Mucosa of descending colon (tissue), 3 donors: ENCODE results near the gene CYBB. TPM values are rescaled to one million over a fixed set of nuclear protein-coding genes. Genes with fewer than 3 reads are reported as not detected.

ENCODE experiments used
- ATAC-seq: fragments of 200-7000 bp; cut with Tn5 transposase; one replicate; pipeline ENCODE4 v1.9.1; 2020; ENCODE audit warnings: mild to moderate bottlenecking, moderate library complexity
- DNase-seq, 3 donors: peaks; one replicate each; pipeline ENCODE4 v3.0.0-alpha.2; 2020
- H3K36me3 ChIP-seq: fragments of 200-600 bp; one replicate; pipeline ENCODE4 v1.8.0; 2021; ENCODE audit warnings: low read depth, mild to moderate bottlenecking
- H3K4me1 ChIP-seq: fragments of 200-600 bp; one replicate; pipeline ENCODE4 v1.8.0; 2021; ENCODE audit warnings: low read depth, mild to moderate bottlenecking
- H3K4me3 ChIP-seq: fragments of 200-600 bp; one replicate; pipeline ENCODE4 v1.8.0; 2021; ENCODE audit warnings: mild to moderate bottlenecking
- H3K9me3 ChIP-seq: fragments of 200-600 bp; one replicate; pipeline ENCODE4 v1.8.0; 2021; ENCODE audit warnings: mild to moderate bottlenecking
- CTCF ChIP-seq: fragments of 200-600 bp; IDR thresholded peaks from one replicate; pipeline ENCODE4 v1.8.0; 2022; ENCODE audit warnings: antibody characterized with exemption, mild to moderate bottlenecking
- intact Hi-C, 2 donors: fragments of 100-400 bp; cut with DNase I in 1 of 2; cut with micrococcal nuclease in 1 of 2; formaldehyde crosslinking; loops; one replicate each; pipeline versions ENCODE4 v1.11.0 to v1.11.1; 2022; cut with DNase I, micrococcal nuclease
- total RNA-seq, 3 donors: library from RNA; stranded (reverse); fragmentation: NEBNext Ultra II Directional in 2 of 3; extraction: Animal tissue kit (Norgen Biotek cat#: 25700) in 2 of 3; gene quantifications; one replicate each; pipeline versions ENCODE4 v1.2.1 to v1.2.4, GENCODE V29; 2021 to 2023
- donor health status: DM: no; HTN: no; CAD: no; lungs with moderate emphysema.
- donor health status: DM: no; HTN: no; CAD: no.
- donor health status: DM: no; HTN: yes; CAD: no.

CYBB gene
- total RNA-seq, 3 donors from 2014 or later = 9.7 to 35.4 (median 30.0) TPM

GRCh38 chrX:37846934-37847732, 67.3 kb downstream of the CYBB start, which contains the start of gene DYNLT3:
DYNLT3 (minus strand) TSS chrX:37847571; CDS start chrX:37847510, 61 bp downstream.
- TF ChIP-seq CTCF = no peak
- H3K36me3 ChIP-seq = no peaks in the 10 kb centered on the region
- H3K4me3 ChIP-seq = peak within 1 kb of the TSS; percentile 48
- no peaks in the 10 kb centered on the region for H3K4me1 ChIP-seq
- ATAC-seq (peak; percentile 100), DNase-seq (peak; percentile 87 to 92 (median 90))
- no peaks in the 10 kb centered on the region for H3K9me3 ChIP-seq
- intact Hi-C loops = no loop called here

DNA sequence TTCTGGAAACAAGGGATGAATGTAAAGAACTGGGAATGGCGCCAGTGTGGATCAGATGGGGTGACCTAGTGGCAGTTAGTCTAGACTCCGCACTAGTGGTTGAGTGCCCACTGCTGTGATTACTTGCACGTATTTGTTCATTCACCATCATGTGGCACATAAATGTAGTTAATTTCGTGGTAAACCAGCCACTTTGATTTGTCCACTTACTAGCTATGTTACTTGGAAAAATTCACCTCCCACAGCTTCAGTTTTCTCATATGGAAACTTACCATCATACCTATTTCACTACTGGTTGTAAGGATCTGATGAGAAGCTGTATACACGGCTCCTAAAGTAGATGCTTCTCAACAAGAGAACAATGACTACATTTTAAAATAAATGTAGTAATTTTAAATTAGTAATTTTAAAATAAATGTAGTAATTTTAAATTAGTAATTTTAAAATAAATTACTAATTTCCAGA, 67.9 kb downstream of the CYBB start:
- no peak for ATAC-seq
- no peak for TF ChIP-seq CTCF
- H3K36me3 ChIP-seq = no peaks in the 10 kb centered on the region
- no peaks in the 10 kb centered on the region for H3K4me1 ChIP-seq
- no peaks in the 10 kb centered on the region for H3K9me3 ChIP-seq
- H3K4me3 ChIP-seq = no peak overlapping the region
- no peak for DNase-seq
- intact Hi-C loops = no loop called here

GRCh38 chrX:37854148-37854547, 74.3 kb downstream of the CYBB start:
- DNase-seq (no peak), ATAC-seq (no peak)
- H3K36me3 ChIP-seq = no peaks in the 10 kb centered on the region
- H3K4me3 ChIP-seq = no peak overlapping the region
- H3K9me3 ChIP-seq = no peaks in the 10 kb centered on the region
- H3K4me1 ChIP-seq = no peaks in the 10 kb centered on the region
- TF ChIP-seq CTCF = no peak
- intact Hi-C loops = no loop called here

DNA sequence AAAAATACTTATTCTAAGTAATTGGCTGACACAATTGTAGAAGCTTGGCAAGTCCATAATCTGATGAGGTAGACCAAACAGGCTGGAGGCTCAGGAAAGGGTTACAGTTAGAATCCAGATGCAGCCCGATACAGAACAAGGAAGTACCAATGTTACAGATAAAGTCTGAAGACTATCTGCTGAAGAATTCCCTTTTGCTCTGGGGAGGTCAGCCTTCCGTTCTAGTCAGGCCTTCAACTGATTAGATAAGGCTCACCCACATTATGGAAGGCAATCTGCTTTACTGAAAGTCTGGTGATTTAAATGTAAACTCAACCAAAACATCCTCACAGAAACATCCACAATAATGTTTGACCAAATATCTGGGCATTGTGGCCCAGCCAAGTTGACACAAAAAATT, 74.9 kb downstream of the CYBB start:
- ATAC-seq = no peak
- intact Hi-C loops = no loop called here
- no peak for TF ChIP-seq CTCF
- Histone ChIP-seq H3K36me3 (no peaks in the 10 kb centered on the region), H3K9me3 (no peaks in the 10 kb centered on the region), H3K4me3 (no peak overlapping the region), H3K4me1 (no peaks in the 10 kb centered on the region)
- no peak for DNase-seq

DNA sequence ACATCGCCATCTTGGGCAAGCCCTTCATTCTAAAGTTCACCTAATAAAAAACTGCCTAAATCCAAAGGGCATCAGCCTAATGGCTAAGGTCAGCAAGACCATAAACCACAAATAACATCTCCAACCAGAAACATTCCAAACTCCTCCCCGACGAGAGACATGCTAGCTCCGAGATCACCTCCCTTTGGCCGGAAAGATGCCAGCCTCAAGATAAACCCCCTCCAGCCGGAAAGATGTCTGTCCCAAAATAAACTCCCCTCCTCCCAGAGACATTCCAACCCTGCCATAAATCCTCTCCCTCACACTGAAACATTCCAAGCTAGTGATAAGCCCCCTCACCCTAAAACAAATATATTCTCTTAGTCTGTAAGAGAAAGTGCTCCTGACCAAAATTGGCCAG, 80.9 kb downstream of the CYBB start:
- no peak for DNase-seq
- ATAC-seq = no peak

More for the DNA sequence above, 80.9 kb downstream of the CYBB start:
- no peaks in the 10 kb centered on the region for H3K9me3 ChIP-seq
- no peaks in the 10 kb centered on the region for H3K4me1 ChIP-seq
- intact Hi-C loops = no loop called here
- TF ChIP-seq CTCF = no peak
- no peak overlapping the region for H3K4me3 ChIP-seq
- H3K36me3 ChIP-seq = no peaks in the 10 kb centered on the region
